HEK293 (cell line): ENCODE data around the gene SLC22A14.
A peak's percentile ranks its signal among the peaks of the same experiment; 100 is the strongest.

Experiments used
- CTCF ChIA-PET: fragments of 350-600 bp; formaldehyde crosslinking; extraction: SDS; loops from one replicate; lab custom pipeline; 2021; ENCODE audit warnings: antibody characterized with exemption; lab: Yijun Ruan, JAX
- POLR2A ChIA-PET: fragments of 300-600 bp; formaldehyde crosslinking; extraction: SDS; loops from one replicate; lab custom pipeline; 2020; ENCODE audit warnings: antibody characterized with exemption, inconsistent platforms; lab: Yijun Ruan, JAX
- H3K27ac ChIP-seq: fragments of 200-500 bp; sonication (Bioruptor generic); 2 replicates; pipeline ENCODE4 v1.5.1; 2014; ENCODE audit warnings: low read depth, low read length, control low read depth, inconsistent platforms; ENCODE audit errors: extremely low read depth
- H3K36me3 ChIP-seq, 2 experiments: fragments of 200-500 bp in 1 of 2; sonication (Bioruptor generic) in 1 of 2; 1 replicate in 1 of 2; 2 replicates in 1 of 2; pipeline ENCODE4 v1.5.1; 2014 to 2017; ENCODE audit warnings: inconsistent platforms in 2 of 2, low read length in 2 of 2; ENCODE audit not compliant: control insufficient read depth in 2 of 2, insufficient read depth in 1 of 2
- H3K4me1 ChIP-seq: fragments of 200-500 bp; sonication (Bioruptor generic); 2 replicates; pipeline ENCODE4 v1.5.1; 2014; ENCODE audit warnings: mild to moderate bottlenecking, low read length, inconsistent platforms; ENCODE audit not compliant: control insufficient read depth, insufficient read depth
- H3K4me3 ChIP-seq: 2 replicates; pipeline ENCODE4 v1.5.1; 2011; ENCODE audit warnings: low read depth, mild to moderate bottlenecking, control low read depth, low read length, moderate library complexity
- H3K9me3 ChIP-seq: fragments of 200-500 bp; sonication (Bioruptor generic); 2 replicates; pipeline ENCODE4 v1.5.1; 2014; ENCODE audit warnings: low read depth, low read length, inconsistent platforms; ENCODE audit not compliant: control insufficient read depth, insufficient read depth
- GLI4 ChIP-seq: fragments of 450-650 bp; formaldehyde crosslinking; IDR thresholded peaks from 2 replicates; pipeline ENCODE4 v1.5.1; 2016; ENCODE audit warnings: missing biosample characterization, missing genetic modification characterization
- HOXA7 ChIP-seq: sonication (generic); formaldehyde crosslinking; IDR thresholded peaks from 2 replicates; pipeline ENCODE4 v1.8.1; 2022; ENCODE audit warnings: missing genetic modification reagents, borderline replicate concordance
- PRDM1 ChIP-seq: fragments of 450-650 bp; formaldehyde crosslinking; IDR thresholded peaks from 2 replicates; pipeline ENCODE4; 2016; ENCODE audit warnings: missing biosample characterization, missing genetic modification characterization
- ZBTB44 ChIP-seq: fragments of 450-650 bp; IDR thresholded peaks from 2 replicates; pipeline ENCODE4 v1.5.1; 2018; ENCODE audit warnings: missing biosample characterization, mild to moderate bottlenecking, missing genetic modification characterization
- ZBTB49 ChIP-seq: fragments of 450-650 bp; formaldehyde crosslinking; IDR thresholded peaks from 2 replicates; pipeline ENCODE4 v1.5.1; 2016; ENCODE audit warnings: missing biosample characterization, missing genetic modification characterization, low read depth
- ZNF10 ChIP-seq: fragments of 450-650 bp; formaldehyde crosslinking; IDR thresholded peaks from 2 replicates; pipeline ENCODE4 v1.5.1; 2017; ENCODE audit warnings: missing biosample characterization, missing genetic modification characterization
- ZNF146 ChIP-seq: fragments of 450-650 bp; formaldehyde crosslinking; IDR thresholded peaks from 2 replicates; pipeline ENCODE4 v1.5.1; 2016; ENCODE audit warnings: missing biosample characterization, missing genetic modification characterization
- ZNF148 ChIP-seq: fragments of 450-650 bp; formaldehyde crosslinking; IDR thresholded peaks from 2 replicates; pipeline ENCODE4 v1.5.0; 2017; ENCODE audit warnings: missing biosample characterization, missing genetic modification characterization, borderline replicate concordance
- ZNF157 ChIP-seq: fragments of 450-650 bp; formaldehyde crosslinking; IDR thresholded peaks from 2 replicates; pipeline ENCODE4 v1.5.1; 2016; ENCODE audit warnings: missing biosample characterization, missing genetic modification characterization
- ZNF266 ChIP-seq: fragments of 450-650 bp; formaldehyde crosslinking; IDR thresholded peaks from 2 replicates; pipeline ENCODE4 v1.5.1; 2016; ENCODE audit warnings: missing biosample characterization, missing genetic modification characterization, low read depth
- ZNF292 ChIP-seq: fragments of 450-650 bp; formaldehyde crosslinking; IDR thresholded peaks from 2 replicates; pipeline ENCODE4 v1.5.1; 2016; ENCODE audit warnings: low read depth, missing biosample characterization, missing genetic modification characterization, borderline replicate concordance
- ZNF324 ChIP-seq: fragments of 450-650 bp; formaldehyde crosslinking; IDR thresholded peaks from 2 replicates; pipeline ENCODE4 v1.5.1; 2016; ENCODE audit warnings: missing biosample characterization, missing genetic modification characterization
- ZNF341 ChIP-seq: fragments of 450-650 bp; formaldehyde crosslinking; IDR thresholded peaks from 2 replicates; pipeline ENCODE4; 2016; ENCODE audit warnings: low read depth, missing biosample characterization, missing genetic modification characterization
- ZNF366 ChIP-seq: fragments of 450-650 bp; formaldehyde crosslinking; conservative IDR thresholded peaks from 2 replicates; pipeline ENCODE4 v1.5.1; 2016; ENCODE audit warnings: missing biosample characterization, missing genetic modification characterization
- ZNF394 ChIP-seq: fragments of 450-650 bp; formaldehyde crosslinking; IDR thresholded peaks from 2 replicates; pipeline ENCODE4 v1.5.1; 2016; ENCODE audit warnings: missing biosample characterization, missing genetic modification characterization, mild to moderate bottlenecking, moderate library complexity, borderline replicate concordance
- ZNF626 ChIP-seq: fragments of 450-650 bp; sonication (Bioruptor Pico); formaldehyde crosslinking; IDR thresholded peaks from 2 replicates; pipeline ENCODE4 v1.5.1; 2018; ENCODE audit warnings: missing biosample characterization, missing genetic modification characterization, inconsistent platforms
- ZNF629 ChIP-seq: fragments of 450-650 bp; formaldehyde crosslinking; IDR thresholded peaks from 2 replicates; pipeline ENCODE4 v1.5.1; 2017; ENCODE audit warnings: missing biosample characterization, missing genetic modification characterization
- ZNF785 ChIP-seq: fragments of 450-650 bp; formaldehyde crosslinking; IDR thresholded peaks from 2 replicates; pipeline ENCODE4 v1.5.1; 2016; ENCODE audit warnings: missing biosample characterization, missing genetic modification characterization
- ZNF837 ChIP-seq: fragments of 450-650 bp; formaldehyde crosslinking; IDR thresholded peaks from 2 replicates; pipeline ENCODE4 v1.5.1; 2016; ENCODE audit warnings: missing biosample characterization, missing genetic modification characterization
- TF ChIP-seq, protein P1 (sequence below): fragments of 450-650 bp; formaldehyde crosslinking; IDR thresholded peaks from 2 replicates; pipeline ENCODE4 v1.5.1; 2016; ENCODE audit warnings: missing biosample characterization, missing genetic modification characterization

The SLC22A14 gene

GRCh38 chr3:38313695-38314094 is 31.6 kb downstream of the SLC22A14 start:
- no peak overlapping the region for H3K4me3 ChIP-seq
- no peaks in the 10 kb centered on the region for H3K36me3 ChIP-seq
- ChIA-PET POLR2A (no interaction called here), CTCF (no interaction called here)
- H3K9me3 ChIP-seq, result no peaks in the 10 kb centered on the region
- no peak overlapping the region for H3K27ac ChIP-seq
- TF ChIP-seq ZNF366 (tag by site-specific recombination) (no peak), ZNF148 (no peak), ZNF626 (tag by site-specific recombination) (no peak), ZNF146 (tag by site-specific recombination) (no peak), ZBTB49 (tag by site-specific recombination) (no peak), ZNF292 (tag by site-specific recombination) (no peak), ZNF341 (tag by site-specific recombination) (no peak), ZNF394 (no peak), GLI4 (no peak)
- TF ChIP-seq, all 188 proteins: peak for 0
- no peaks in the 10 kb centered on the region for H3K4me1 ChIP-seq

- Histone ChIP-seq H3K4me3 (no peak overlapping the region), H3K4me1 (no peaks in the 10 kb centered on the region)
- CTCF ChIA-PET, result interaction anchor here (1.4 kb wide), 1 partner anchor 15 kb away, joined by 4 read pairs; no protein-coding TSS in a partner anchor
- POLR2A ChIA-PET, result interaction anchor here (0.6 kb wide), 1 partner anchor 245 kb away, joined by 4 read pairs; no protein-coding TSS in a partner anchor
- TF ChIP-seq ZNF10, result peak; percentile 62; the same call in 1 of the 2 replicates
- TF ChIP-seq ZNF324 (tag by site-specific recombination), result no peak
- TF ChIP-seq, all 188 proteins: peak for 1
- H3K36me3 ChIP-seq, result no peaks in the 10 kb centered on the region
- no peaks in the 10 kb centered on the region for H3K9me3 ChIP-seq
- no peak overlapping the region for H3K27ac ChIP-seq
Measured at GRCh38 chr3:38314112-38314763, 32.1 kb downstream of the SLC22A14 start.

GRCh38 chr3:38314764-38315487 is 32.8 kb downstream of the SLC22A14 start:
- no peak overlapping the region for H3K27ac ChIP-seq
- no peaks in the 10 kb centered on the region for H3K36me3 ChIP-seq
- TF ChIP-seq, protein P1, sequence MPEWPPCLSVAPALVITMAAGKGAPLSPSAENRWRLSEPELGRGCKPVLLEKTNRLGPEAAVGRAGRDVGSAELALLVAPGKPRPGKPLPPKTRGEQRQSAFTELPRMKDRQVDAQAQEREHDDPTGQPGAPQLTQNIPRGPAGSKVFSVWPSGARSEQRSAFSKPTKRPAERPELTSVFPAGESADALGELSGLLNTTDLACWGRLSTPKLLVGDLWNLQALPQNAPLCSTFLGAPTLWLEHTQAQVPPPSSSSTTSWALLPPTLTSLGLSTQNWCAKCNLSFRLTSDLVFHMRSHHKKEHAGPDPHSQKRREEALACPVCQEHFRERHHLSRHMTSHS, result no peak
- TF ChIP-seq ZNF157, result no peak
- TF ChIP-seq PRDM1 (tag by site-specific recombination), result no peak
- TF ChIP-seq ZBTB44 (tag by site-specific recombination), result no peak
- no peak for TF ChIP-seq ZNF629
- TF ChIP-seq ZNF266 (tag by site-specific recombination), result no peak
- no peak for TF ChIP-seq ZNF785 (tag by site-specific recombination)
- TF ChIP-seq ZNF324 (tag by site-specific recombination), result no peak
- TF ChIP-seq HOXA7 (CRISPR knock-in tag), result no peak
- TF ChIP-seq ZNF837, result no peak
- TF ChIP-seq, all 188 proteins: peak for 0
- ChIA-PET POLR2A (interaction anchor here (0.6 kb wide), 1 partner anchor 245 kb away, joined by 4 read pairs; no protein-coding TSS in a partner anchor), CTCF (interaction anchor here (1.4 kb wide), 1 partner anchor 16 kb away, joined by 4 read pairs; no protein-coding TSS in a partner anchor)
- no peak overlapping the region for H3K4me3 ChIP-seq
- H3K9me3 ChIP-seq, result no peaks in the 10 kb centered on the region
- no peaks in the 10 kb centered on the region for H3K4me1 ChIP-seq
